ENCODE measurements around the gene IL27RA.

IL27RA gene

DNA sequence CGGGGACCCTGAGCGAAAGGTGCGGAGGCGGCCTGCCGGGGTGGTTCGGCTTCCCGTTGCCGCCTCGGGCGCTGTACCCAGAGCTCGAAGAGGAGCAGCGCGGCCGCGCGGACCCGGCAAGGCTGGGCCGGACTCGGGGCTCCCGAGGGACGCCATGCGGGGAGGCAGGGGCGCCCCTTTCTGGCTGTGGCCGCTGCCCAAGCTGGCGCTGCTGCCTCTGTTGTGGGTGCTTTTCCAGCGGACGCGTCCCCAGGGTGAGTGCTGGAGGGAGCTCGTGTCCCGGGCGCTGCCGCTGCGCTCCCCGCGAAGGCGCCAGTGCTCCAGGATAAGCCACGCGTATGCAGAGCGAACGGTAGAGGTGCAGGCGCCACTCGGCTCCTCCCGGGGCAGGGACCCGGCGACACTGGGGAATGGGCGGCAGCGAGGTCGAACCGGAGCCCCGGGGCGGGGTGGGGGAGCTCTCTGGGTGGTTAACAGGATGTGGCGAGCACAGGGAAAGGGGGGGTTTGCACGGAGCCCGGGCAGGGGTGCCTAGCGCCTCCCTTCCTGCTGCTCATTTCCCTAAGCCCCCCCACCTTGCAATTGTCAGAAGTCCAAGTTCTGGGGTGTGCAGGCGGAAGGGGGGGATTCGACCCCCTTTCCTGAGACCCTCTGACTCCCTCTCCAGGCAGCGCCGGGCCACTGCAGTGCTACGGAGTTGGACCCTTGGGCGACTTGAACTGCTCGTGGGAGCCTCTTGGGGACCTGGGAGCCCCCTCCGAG is at the start of gene IL27RA:
IL27RA (plus strand) TSS at position 44 of the 762 bp plus-strand sequence; CDS start at position 155, 111 bp downstream.
- Histone ChIP-seq H3K9ac (ENCODE audit: low read length) (peak within 1 kb of the TSS; percentile 30), H3K27ac (ENCODE audit: low read depth, low read length) (no peak within 1 kb of the TSS), H3K4me3 (ENCODE audit: low read length) (peak within 1 kb of the TSS; percentile 82), H3K27me3 (ENCODE audit: control insufficient read depth, insufficient read depth, low read length) (no peaks in the 10 kb centered on the region), H3K4me1 (ENCODE audit: control insufficient read depth, insufficient read depth, low read length) (no peaks in the 10 kb centered on the region), H3K36me3 (ENCODE audit: control insufficient read depth, insufficient read depth, low read length) (no peaks in the 10 kb centered on the region)

- Histone ChIP-seq H3K27me3 (ENCODE audit: control insufficient read depth, insufficient read depth, low read length) (peaks cover 3% of the 10 kb centered on the region), H3K9ac (ENCODE audit: low read length) (no peak overlapping the region), H3K36me3 (ENCODE audit: control insufficient read depth, insufficient read depth, low read length) (no peaks in the 10 kb centered on the region), H3K4me3 (ENCODE audit: low read length) (no peak overlapping the region), H3K27ac (ENCODE audit: low read depth, low read length) (no peak overlapping the region), H3K4me1 (ENCODE audit: control insufficient read depth, insufficient read depth, low read length) (peaks cover 8% of the 10 kb centered on the region)
These were observed 49.5 kb upstream of the IL27RA start for GRCh38 chr19:13981988-13982501.

DNA sequence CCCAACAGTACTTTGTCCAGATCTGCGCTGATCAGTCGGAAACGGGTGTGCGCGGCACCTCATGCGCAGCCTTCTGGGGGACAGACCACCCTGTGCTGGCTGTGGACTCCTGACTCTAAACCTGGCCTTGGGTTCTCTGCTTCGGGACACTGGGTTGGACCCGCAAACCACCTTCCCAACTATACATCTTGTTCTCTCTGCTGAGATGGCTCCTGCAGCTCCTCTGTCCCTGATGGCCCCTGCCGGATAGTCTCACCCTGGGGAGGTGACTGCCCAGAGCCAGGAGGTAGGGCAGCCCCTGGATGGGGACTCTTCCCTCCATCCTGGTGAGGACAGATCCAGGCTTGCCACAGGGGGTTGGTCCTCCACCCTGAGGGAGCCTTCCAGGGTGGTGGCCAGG is 48.8 kb upstream of the IL27RA start:
- H3K27me3 ChIP-seq (ENCODE audit: control insufficient read depth, insufficient read depth, low read length), result peaks cover 3% of the 10 kb centered on the region
- H3K36me3 ChIP-seq (ENCODE audit: control insufficient read depth, insufficient read depth, low read length), result no peaks in the 10 kb centered on the region
- H3K27ac ChIP-seq (ENCODE audit: low read depth, low read length), result no peak overlapping the region
- peaks cover 8% of the 10 kb centered on the region for H3K4me1 ChIP-seq (ENCODE audit: control insufficient read depth, insufficient read depth, low read length)
- no peak overlapping the region for H3K4me3 ChIP-seq (ENCODE audit: low read length)
- H3K9ac ChIP-seq (ENCODE audit: low read length), result no peak overlapping the region

DNA sequence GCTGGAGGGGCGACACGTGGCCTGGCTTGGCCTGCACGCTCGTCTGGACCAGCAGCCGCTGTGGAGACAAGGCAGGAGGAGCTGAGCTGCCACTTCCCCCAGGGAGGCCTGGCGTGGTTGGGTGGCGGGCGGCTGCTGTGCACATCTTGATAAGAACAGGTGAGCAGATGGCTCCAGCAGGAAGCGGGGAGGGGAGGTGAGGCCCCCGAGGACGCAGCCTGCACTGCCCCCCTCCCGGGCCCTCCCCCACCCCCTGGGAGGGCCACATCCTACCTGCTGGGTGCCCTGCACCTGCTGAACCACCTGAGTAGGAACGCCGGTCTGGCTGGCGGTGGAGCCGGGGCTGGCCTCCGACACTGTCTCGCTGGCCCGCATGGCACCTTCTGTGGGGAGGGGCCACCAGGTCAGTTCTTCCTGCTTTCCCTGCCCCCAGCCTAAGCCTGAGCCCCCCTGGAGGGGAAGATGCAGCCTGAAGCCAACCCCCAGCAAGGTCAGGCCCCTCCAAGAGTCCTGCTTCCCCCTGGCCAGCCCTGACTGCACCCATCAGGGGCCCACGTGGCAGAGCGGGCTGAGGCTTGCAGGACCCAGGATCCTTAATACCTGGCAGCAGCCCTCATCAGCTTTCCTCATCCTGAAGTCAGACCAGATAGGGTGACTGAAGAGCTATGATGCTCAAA is 48.2 kb upstream of the IL27RA start:
- no peaks in the 10 kb centered on the region for H3K36me3 ChIP-seq (ENCODE audit: control insufficient read depth, insufficient read depth, low read length)

DNA sequence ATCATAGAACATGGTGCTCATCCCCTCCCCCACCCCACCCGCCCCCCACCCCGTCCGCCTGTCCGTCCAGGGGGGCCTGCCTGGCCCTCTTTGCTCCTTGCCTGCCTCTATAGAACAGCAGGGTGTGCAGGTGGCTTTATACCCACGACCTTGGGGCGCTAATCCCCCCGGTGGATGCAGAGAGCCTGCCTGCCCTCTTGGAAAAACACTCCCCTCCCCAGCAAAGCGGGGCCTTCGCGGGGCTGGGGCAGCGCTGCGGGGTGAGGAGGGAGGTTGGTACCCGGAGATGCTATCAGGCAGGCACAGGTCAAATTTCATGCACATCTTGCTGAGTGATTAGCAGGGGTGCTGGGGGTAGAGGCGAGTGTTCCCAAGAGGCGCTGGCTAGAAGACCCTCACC is 47.4 kb upstream of the IL27RA start:
- H3K4me1 ChIP-seq (ENCODE audit: control insufficient read depth, insufficient read depth, low read length), result peaks cover 3% of the 10 kb centered on the region
- H3K27ac ChIP-seq (ENCODE audit: low read depth, low read length), result no peak overlapping the region
- H3K4me3 ChIP-seq (ENCODE audit: low read length), result no peak overlapping the region
- H3K36me3 ChIP-seq (ENCODE audit: control insufficient read depth, insufficient read depth, low read length), result no peaks in the 10 kb centered on the region
- peaks cover 3% of the 10 kb centered on the region for H3K27me3 ChIP-seq (ENCODE audit: control insufficient read depth, insufficient read depth, low read length)
- H3K9ac ChIP-seq (ENCODE audit: low read length), result no peak overlapping the region

More for the DNA sequence above, 48.2 kb upstream of the IL27RA start:
- no peak overlapping the region for H3K27ac ChIP-seq (ENCODE audit: low read depth, low read length)
- H3K9ac ChIP-seq (ENCODE audit: low read length), result no peak overlapping the region
- peaks cover 3% of the 10 kb centered on the region for H3K27me3 ChIP-seq (ENCODE audit: control insufficient read depth, insufficient read depth, low read length)
- peaks cover 4% of the 10 kb centered on the region for H3K4me1 ChIP-seq (ENCODE audit: control insufficient read depth, insufficient read depth, low read length)
- no peak overlapping the region for H3K4me3 ChIP-seq (ENCODE audit: low read length)

GRCh38 chr19:13984875-13985741 is 46.5 kb upstream of the IL27RA start:
- no peak overlapping the region for H3K27ac ChIP-seq (ENCODE audit: low read depth, low read length)
- no peaks in the 10 kb centered on the region for H3K4me1 ChIP-seq (ENCODE audit: control insufficient read depth, insufficient read depth, low read length)
- H3K9ac ChIP-seq (ENCODE audit: low read length), result no peak overlapping the region
- H3K4me3 ChIP-seq (ENCODE audit: low read length), result no peak overlapping the region
- H3K36me3 ChIP-seq (ENCODE audit: control insufficient read depth, insufficient read depth, low read length), result no peaks in the 10 kb centered on the region
- H3K27me3 ChIP-seq (ENCODE audit: control insufficient read depth, insufficient read depth, low read length), result no peaks in the 10 kb centered on the region

- no peak overlapping the region for H3K9ac ChIP-seq (ENCODE audit: low read length)
These were observed 45.7 kb upstream of the IL27RA start for GRCh38 chr19:13985771-13986347.

DNA sequence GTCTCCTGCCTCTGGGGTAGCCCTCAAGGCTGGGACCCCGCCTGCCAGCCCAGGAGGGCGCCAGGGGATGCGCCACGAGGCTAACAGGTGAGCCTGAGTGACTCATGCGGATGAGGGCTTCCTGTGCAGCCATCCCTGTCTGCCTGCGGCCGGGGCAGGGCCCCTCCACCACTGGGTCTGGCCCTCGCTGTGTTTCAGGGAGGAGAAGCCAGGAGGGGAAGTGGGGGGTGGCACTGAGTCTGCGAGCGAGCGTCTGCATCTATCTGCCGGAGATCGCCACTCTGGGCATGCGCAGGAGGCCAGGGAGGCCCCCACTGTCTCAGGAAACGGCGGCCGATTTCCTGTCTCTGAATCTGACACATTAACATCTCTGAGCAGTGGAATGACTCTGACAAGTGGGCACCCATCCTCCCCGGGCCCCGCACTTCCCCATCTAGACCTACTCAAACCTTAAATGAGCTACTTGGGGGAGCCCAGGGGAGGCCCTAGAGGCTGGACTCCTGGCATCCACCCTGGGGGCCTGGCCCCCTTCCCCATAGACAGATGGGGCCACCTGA is 45.1 kb upstream of the IL27RA start:
- H3K4me1 ChIP-seq (ENCODE audit: control insufficient read depth, insufficient read depth, low read length), result no peaks in the 10 kb centered on the region
- no peak overlapping the region for H3K9ac ChIP-seq (ENCODE audit: low read length)
- H3K4me3 ChIP-seq (ENCODE audit: low read length), result peak overlapping the region; percentile 11
- H3K36me3 ChIP-seq (ENCODE audit: control insufficient read depth, insufficient read depth, low read length), result no peaks in the 10 kb centered on the region
- no peaks in the 10 kb centered on the region for H3K27me3 ChIP-seq (ENCODE audit: control insufficient read depth, insufficient read depth, low read length)
- peak overlapping the region; percentile 38 for H3K27ac ChIP-seq (ENCODE audit: low read depth, low read length)

More at GRCh38 chr19:13985771-13986347, 45.7 kb upstream of the IL27RA start:
- H3K4me1 ChIP-seq (ENCODE audit: control insufficient read depth, insufficient read depth, low read length), result no peaks in the 10 kb centered on the region
- H3K27me3 ChIP-seq (ENCODE audit: control insufficient read depth, insufficient read depth, low read length), result no peaks in the 10 kb centered on the region
- no peaks in the 10 kb centered on the region for H3K36me3 ChIP-seq (ENCODE audit: control insufficient read depth, insufficient read depth, low read length)
- H3K4me3 ChIP-seq (ENCODE audit: low read length), result peak overlapping the region; percentile 11
- H3K27ac ChIP-seq (ENCODE audit: low read depth, low read length), result no peak overlapping the region

DNA sequence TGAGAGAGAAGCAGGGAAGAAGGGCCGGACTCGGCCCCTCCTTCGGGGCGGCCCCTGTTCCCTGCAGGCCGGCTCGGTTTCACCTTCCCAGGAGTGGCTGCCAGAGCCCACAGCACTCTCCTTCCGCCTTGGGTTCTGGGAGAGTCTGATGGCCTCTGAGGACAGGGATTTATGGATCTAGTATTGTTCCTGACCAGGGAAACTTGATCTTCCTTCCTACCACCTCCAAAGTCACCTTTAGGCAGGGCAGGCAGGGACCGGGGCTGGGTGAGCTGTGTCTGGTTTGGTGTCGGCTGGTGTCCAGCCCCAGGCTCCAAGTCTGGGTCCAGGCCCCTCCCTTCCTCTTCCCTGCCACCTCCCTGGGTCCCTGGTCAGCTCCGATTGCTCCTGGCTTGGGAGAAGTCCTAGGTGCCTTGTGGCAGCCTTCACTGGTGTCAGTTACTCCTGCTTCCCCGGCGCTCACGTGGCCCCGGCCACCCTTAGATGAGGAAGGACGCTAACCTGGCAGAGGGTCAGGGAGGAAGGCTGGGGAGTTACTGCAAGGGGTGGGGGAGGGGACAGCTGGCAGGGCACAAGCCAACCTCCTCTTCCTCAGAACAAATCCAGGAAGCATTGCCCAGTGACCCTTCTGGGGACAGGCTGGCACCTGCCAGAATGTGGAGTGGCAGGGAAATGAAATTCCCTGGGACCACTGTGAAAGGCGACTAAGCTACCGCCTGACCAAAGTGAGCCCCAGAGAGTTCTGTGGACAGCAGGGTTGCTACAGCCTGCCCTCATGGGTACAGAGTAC is 44.3 kb upstream of the IL27RA start:
- Histone ChIP-seq H3K36me3 (ENCODE audit: control insufficient read depth, insufficient read depth, low read length) (no peaks in the 10 kb centered on the region), H3K27me3 (ENCODE audit: control insufficient read depth, insufficient read depth, low read length) (no peaks in the 10 kb centered on the region), H3K4me3 (ENCODE audit: low read length) (peak overlapping the region; percentile 11), H3K27ac (ENCODE audit: low read depth, low read length) (peak overlapping the region; percentile 38), H3K9ac (ENCODE audit: low read length) (no peak overlapping the region), H3K4me1 (ENCODE audit: control insufficient read depth, insufficient read depth, low read length) (no peaks in the 10 kb centered on the region)

- peaks cover 4% of the 10 kb centered on the region for H3K36me3 ChIP-seq (ENCODE audit: control insufficient read depth, insufficient read depth, low read length)
- H3K27me3 ChIP-seq (ENCODE audit: control insufficient read depth, insufficient read depth, low read length), result no peaks in the 10 kb centered on the region
- H3K27ac ChIP-seq (ENCODE audit: low read depth, low read length), result no peak overlapping the region
- no peak overlapping the region for H3K4me3 ChIP-seq (ENCODE audit: low read length)
- H3K4me1 ChIP-seq (ENCODE audit: control insufficient read depth, insufficient read depth, low read length), result no peaks in the 10 kb centered on the region
- no peak overlapping the region for H3K9ac ChIP-seq (ENCODE audit: low read length)
These were observed 42.1 kb upstream of the IL27RA start for GRCh38 chr19:13989487-13989886.

- no peak overlapping the region for H3K27ac ChIP-seq (ENCODE audit: low read depth, low read length)
These were observed 41.5 kb upstream of the IL27RA start for GRCh38 chr19:13990085-13990484.

More at GRCh38 chr19:13990085-13990484, 41.5 kb upstream of the IL27RA start:
- H3K36me3 ChIP-seq (ENCODE audit: control insufficient read depth, insufficient read depth, low read length), result peaks cover 5% of the 10 kb centered on the region
- no peaks in the 10 kb centered on the region for H3K27me3 ChIP-seq (ENCODE audit: control insufficient read depth, insufficient read depth, low read length)
- no peak overlapping the region for H3K4me3 ChIP-seq (ENCODE audit: low read length)
- H3K9ac ChIP-seq (ENCODE audit: low read length), result no peak overlapping the region
- H3K4me1 ChIP-seq (ENCODE audit: control insufficient read depth, insufficient read depth, low read length), result no peaks in the 10 kb centered on the region

Data from rectal smooth muscle tissue (tissue), 1 donor.